ENCODE data around the gene ROPN1.
"Not testable (repeated sequence)": the region's sequence is repeated elsewhere in the genome, so short reads cannot be mapped to it uniquely, and the experiment has no call there.

Gene ROPN1

GRCh38 chr3:123991730-123992588 is at the start of gene ROPN1:
Gene ROPN1 (minus strand): TSS chr3:123992124. CDS start chr3:123980481, 11,643 bp downstream.
- not testable (repeated sequence) for FAIRE-seq

- FAIRE-seq, result no peak
Observed at GRCh38 chr3:124041553-124041952, 49.6 kb upstream of the ROPN1 start.

GRCh38 chr3:124037326-124037725 is 45.4 kb upstream of the ROPN1 start:
- no peak for FAIRE-seq

- not testable (repeated sequence) for FAIRE-seq
Observed at GRCh38 chr3:124036214-124036613, 44.3 kb upstream of the ROPN1 start.

GRCh38 chr3:124035463-124036121 is 43.7 kb upstream of the ROPN1 start:
- FAIRE-seq, result no peak

- FAIRE-seq, result no peak
Observed at GRCh38 chr3:124034844-124035152, 42.9 kb upstream of the ROPN1 start.

GRCh38 chr3:124034016-124034843 is 42.3 kb upstream of the ROPN1 start:
- FAIRE-seq, result no peak

GRCh38 chr3:124033360-124034015 is 41.6 kb upstream of the ROPN1 start, which contains the start of gene KALRN:
Gene KALRN (plus strand): TSS chr3:124033369.
- FAIRE-seq, result no peak

GRCh38 chr3:124032881-124033359 is 41.0 kb upstream of the ROPN1 start:
- no peak for FAIRE-seq

- no peak for FAIRE-seq
Observed at GRCh38 chr3:124032311-124032880, 40.5 kb upstream of the ROPN1 start.

GRCh38 chr3:124026516-124026915 is 34.6 kb upstream of the ROPN1 start:
- FAIRE-seq, result no peak

- not testable (repeated sequence) for FAIRE-seq
Observed at GRCh38 chr3:124023531-124023930, 31.6 kb upstream of the ROPN1 start.

- no peak for FAIRE-seq
Observed at GRCh38 chr3:124019291-124019690, 27.4 kb upstream of the ROPN1 start.

- not testable (repeated sequence) for FAIRE-seq
Observed at GRCh38 chr3:124017502-124017901, 25.6 kb upstream of the ROPN1 start.

- peak; percentile 67 for FAIRE-seq
Observed at GRCh38 chr3:124016483-124016882, 24.6 kb upstream of the ROPN1 start.

- no peak for FAIRE-seq
Observed at GRCh38 chr3:124014366-124014942, 22.5 kb upstream of the ROPN1 start.

GRCh38 chr3:124008321-124008720 is 16.4 kb upstream of the ROPN1 start:
- FAIRE-seq, result not testable (repeated sequence)

GRCh38 chr3:124007186-124007585 is 15.3 kb upstream of the ROPN1 start:
- FAIRE-seq, result no peak

- not testable (repeated sequence) for FAIRE-seq
Observed at GRCh38 chr3:124002405-124003079, 10.6 kb upstream of the ROPN1 start.

- FAIRE-seq, result not testable (repeated sequence)
Observed at GRCh38 chr3:124001366-124001765, 9.4 kb upstream of the ROPN1 start.

- FAIRE-seq, result no peak
Observed at GRCh38 chr3:123997543-123997942, 5.6 kb upstream of the ROPN1 start.

All from endometrium (tissue), 2 donors.